Mucosa of rectum (tissue), 2 donors: Measurements from ENCODE around the gene NTRK2.

Experiments
- H3K27ac ChIP-seq, 2 donors: one replicate each; pipeline ENCODE4 v1.7.0; 2013; ENCODE audit warnings: inconsistent platforms in 2 of 2, low read depth in 2 of 2, low read length in 2 of 2
- H3K27me3 ChIP-seq, 2 donors: one replicate each; pipeline ENCODE4 v1.7.0; 2013; ENCODE audit warnings: low read length in 2 of 2; ENCODE audit not compliant: control insufficient read depth in 2 of 2, insufficient read depth in 2 of 2
- H3K36me3 ChIP-seq, 2 donors: one replicate each; pipeline ENCODE4 v1.7.0; 2013; ENCODE audit warnings: low read length in 2 of 2; ENCODE audit not compliant: control insufficient read depth in 2 of 2, insufficient read depth in 2 of 2
- H3K4me1 ChIP-seq, 2 donors: one replicate each; pipeline ENCODE4 v1.7.0; 2013; ENCODE audit warnings: low read length in 2 of 2, mild to moderate bottlenecking in 1 of 2; ENCODE audit not compliant: control insufficient read depth in 2 of 2, insufficient read depth in 2 of 2
- H3K4me3 ChIP-seq, 2 donors: one replicate each; pipeline ENCODE4 v1.7.0; 2013; ENCODE audit warnings: low read length in 2 of 2
- H3K9ac ChIP-seq, 2 donors: one replicate each; pipeline ENCODE4 v1.7.0; 2013; ENCODE audit warnings: low read length in 2 of 2, low read depth in 1 of 2, mild to moderate bottlenecking in 1 of 2
- H3K9me3 ChIP-seq, 2 donors: one replicate each; pipeline ENCODE4 v1.7.0; 2013; ENCODE audit warnings: low read length in 2 of 2; ENCODE audit not compliant: control insufficient read depth in 2 of 2
- donor health status: healthy.
- donor health status: Normal muscosa, but diverticular disease.

NTRK2 gene

GRCh38 chr9:84921175-84921574 is 251.6 kb downstream of the NTRK2 start:
- Histone ChIP-seq H3K9me3 (no peaks in the 10 kb centered on the region), H3K27ac (no peak overlapping the region), H3K4me3 (no peak overlapping the region), H3K36me3 (no peaks in the 10 kb centered on the region), H3K4me1 (peaks cover 26 to 40% of the 10 kb centered on the region in 2 donors), H3K9ac (no peak overlapping the region), H3K27me3 (no peaks in the 10 kb centered on the region)

GRCh38 chr9:84922051-84922450 is 252.5 kb downstream of the NTRK2 start:
- H3K36me3 ChIP-seq: no peaks in the 10 kb centered on the region
- H3K9me3 ChIP-seq: no peaks in the 10 kb centered on the region
- H3K4me3 ChIP-seq: no peak overlapping the region
- no peak overlapping the region for H3K9ac ChIP-seq
- H3K4me1 ChIP-seq: peaks cover 22 to 35% of the 10 kb centered on the region in 2 donors
- no peak overlapping the region for H3K27ac ChIP-seq
- H3K27me3 ChIP-seq: no peaks in the 10 kb centered on the region

- H3K27ac ChIP-seq: no peak overlapping the region
- H3K4me3 ChIP-seq: no peak overlapping the region
- no peak overlapping the region for H3K9ac ChIP-seq
- no peaks in the 10 kb centered on the region for H3K27me3 ChIP-seq
- no peaks in the 10 kb centered on the region for H3K9me3 ChIP-seq
- peaks cover 6 to 18% of the 10 kb centered on the region in 2 donors for H3K4me1 ChIP-seq
- H3K36me3 ChIP-seq: no peaks in the 10 kb centered on the region
These were observed 254.7 kb downstream of the NTRK2 start for GRCh38 chr9:84924266-84924665.

GRCh38 chr9:84925225-84925872 is 255.8 kb downstream of the NTRK2 start:
- no peaks in the 10 kb centered on the region for H3K9me3 ChIP-seq
- H3K4me3 ChIP-seq: no peak overlapping the region
- H3K36me3 ChIP-seq: no peaks in the 10 kb centered on the region
- no peak overlapping the region for H3K9ac ChIP-seq
- H3K27ac ChIP-seq: no peak overlapping the region
- H3K27me3 ChIP-seq: no peaks in the 10 kb centered on the region
- H3K4me1 ChIP-seq: peaks cover under 1 to 10% of the 10 kb centered on the region in 2 donors

GRCh38 chr9:84926793-84927192 is 257.3 kb downstream of the NTRK2 start:
- no peak overlapping the region for H3K9ac ChIP-seq
- no peaks in the 10 kb centered on the region for H3K9me3 ChIP-seq
- no peak overlapping the region for H3K4me3 ChIP-seq
- no peaks in the 10 kb centered on the region for H3K36me3 ChIP-seq
- no peaks in the 10 kb centered on the region for H3K27me3 ChIP-seq
- H3K27ac ChIP-seq: no peak overlapping the region
- H3K4me1 ChIP-seq: peaks cover 0 to 3% of the 10 kb centered on the region in 2 donors

- H3K27ac ChIP-seq: no peak overlapping the region
- H3K4me3 ChIP-seq: no peak overlapping the region
- peaks cover 0 to 3% of the 10 kb centered on the region in 2 donors for H3K4me1 ChIP-seq
- no peaks in the 10 kb centered on the region for H3K9me3 ChIP-seq
- no peaks in the 10 kb centered on the region for H3K27me3 ChIP-seq
- H3K36me3 ChIP-seq: no peaks in the 10 kb centered on the region
- no peak overlapping the region for H3K9ac ChIP-seq
These were observed 258.9 kb downstream of the NTRK2 start for GRCh38 chr9:84928419-84928818.

- Histone ChIP-seq H3K27me3 (no peaks in the 10 kb centered on the region), H3K27ac (no peak overlapping the region)
These were observed 259.5 kb downstream of the NTRK2 start for GRCh38 chr9:84929068-84929467.

GRCh38 chr9:84932915-84933527 is 263.5 kb downstream of the NTRK2 start:
- Histone ChIP-seq H3K4me1 (no peaks in the 10 kb centered on the region), H3K4me3 (no peak overlapping the region), H3K9ac (no peak overlapping the region), H3K36me3 (no peaks in the 10 kb centered on the region), H3K27ac (no peak overlapping the region), H3K27me3 (no peaks in the 10 kb centered on the region), H3K9me3 (no peaks in the 10 kb centered on the region)

More at GRCh38 chr9:84929068-84929467, 259.5 kb downstream of the NTRK2 start:
- Histone ChIP-seq H3K36me3 (no peaks in the 10 kb centered on the region), H3K4me3 (no peak overlapping the region), H3K9ac (no peak overlapping the region), H3K4me1 (peaks cover 0 to 3% of the 10 kb centered on the region in 2 donors), H3K9me3 (no peaks in the 10 kb centered on the region)

- no peak overlapping the region for H3K27ac ChIP-seq
- no peaks in the 10 kb centered on the region for H3K27me3 ChIP-seq
- no peak overlapping the region for H3K9ac ChIP-seq
- H3K9me3 ChIP-seq: no peaks in the 10 kb centered on the region
- H3K4me3 ChIP-seq: no peak overlapping the region
- no peaks in the 10 kb centered on the region for H3K36me3 ChIP-seq
- H3K4me1 ChIP-seq: no peaks in the 10 kb centered on the region
These were observed 266.1 kb downstream of the NTRK2 start for GRCh38 chr9:84935528-84936117.

GRCh38 chr9:84937180-84937579 is 267.7 kb downstream of the NTRK2 start:
- Histone ChIP-seq H3K36me3 (no peaks in the 10 kb centered on the region), H3K27me3 (no peaks in the 10 kb centered on the region), H3K9me3 (no peaks in the 10 kb centered on the region), H3K9ac (no peak overlapping the region), H3K27ac (no peak overlapping the region), H3K4me3 (no peak overlapping the region), H3K4me1 (peaks cover 0 to 5% of the 10 kb centered on the region in 2 donors)
